Measurements from ENCODE around the gene ZNF71.

- no peak for TF ChIP-seq CTCF (IDR thresholded peaks at IDR 0.05)
- no peak for TF ChIP-seq POLR2A (IDR thresholded peaks at IDR 0.05)
Observed at GRCh38 chr19:56660381-56661107, 65.4 kb downstream of the ZNF71 start.
